CD4-positive, alpha-beta T cell treated with Interleukin-6 at 100 ng/mL for 8 hours (primary cell): ENCODE results near the gene CENPV.

Experiments used
- DNase-seq: peaks from one replicate; pipeline ENCODE4 v3.0.0-alpha.2; 2020; ENCODE audit warnings: mixed read lengths, low spot score

CENPV gene

GRCh38 chr17:16361874-16362273 is 8.6 kb upstream of the CENPV start:
- no peak for DNase-seq

GRCh38 chr17:16358394-16358793 is 5.1 kb upstream of the CENPV start:
- no peak for DNase-seq

GRCh38 chr17:16354585-16354984 is 1.3 kb upstream of the CENPV start:
- DNase-seq: no peak

- peak; percentile 2 for DNase-seq
These were observed 477 bp downstream of the CENPV start for GRCh38 chr17:16352667-16353316.

GRCh38 chr17:16352303-16352666 is 984 bp downstream of the CENPV start:
- no peak for DNase-seq

GRCh38 chr17:16351831-16352230 is 1.4 kb downstream of the CENPV start:
- no peak for DNase-seq

- DNase-seq: no peak
These were observed 3.8 kb downstream of the CENPV start for GRCh38 chr17:16349431-16349830.

GRCh38 chr17:16348586-16348985 is 4.7 kb downstream of the CENPV start:
- DNase-seq: no peak

- DNase-seq: no peak
These were observed 6.5 kb downstream of the CENPV start for GRCh38 chr17:16346721-16347271.

GRCh38 chr17:16345565-16345964 is 7.7 kb downstream of the CENPV start:
- no peak for DNase-seq

- DNase-seq: no peak
These were observed 9.7 kb downstream of the CENPV start for GRCh38 chr17:16343569-16343968.

GRCh38 chr17:16342979-16343378 is 10.3 kb downstream of the CENPV start:
- DNase-seq: no peak

- DNase-seq: no peak
These were observed 13.3 kb downstream of the CENPV start for GRCh38 chr17:16339959-16340358.

GRCh38 chr17:16339402-16339801 is 13.9 kb downstream of the CENPV start:
- no peak for DNase-seq

- DNase-seq: no peak
These were observed 14.9 kb downstream of the CENPV start for GRCh38 chr17:16338391-16338790.

- no peak for DNase-seq
These were observed 23.6 kb downstream of the CENPV start for GRCh38 chr17:16329519-16330271.

- no peak for DNase-seq
These were observed 24.3 kb downstream of the CENPV start for GRCh38 chr17:16328997-16329396.

GRCh38 chr17:16327018-16327417 is 26.3 kb downstream of the CENPV start:
- no peak for DNase-seq

GRCh38 chr17:16325964-16326363 is 27.3 kb downstream of the CENPV start:
- no peak for DNase-seq

GRCh38 chr17:16322636-16323035 is 30.6 kb downstream of the CENPV start:
- no peak for DNase-seq

GRCh38 chr17:16319969-16320368 is 33.3 kb downstream of the CENPV start:
- no peak for DNase-seq

GRCh38 chr17:16314859-16315258 is 38.4 kb downstream of the CENPV start:
- DNase-seq: no peak

- DNase-seq: no peak
These were observed 39.1 kb downstream of the CENPV start for GRCh38 chr17:16314189-16314588.
